SJCRH30 (cell line): ENCODE data around the gene PGRMC2. TPM values are rescaled to one million over a fixed set of nuclear protein-coding genes. Genes with fewer than 3 reads are reported as not detected.

Experiments used
- DNase-seq, 2 experiments: peaks; one replicate each; pipeline ENCODE4 v3.0.0-alpha.2; 2015 to 2020
- H3K27ac ChIP-seq: fragments of 250-450 bp; sonication (Bioruptor Pico); 2 replicates; pipeline ENCODE4 v1.5.1; 2020; ENCODE audit warnings: mild to moderate bottlenecking, moderate library complexity
- H3K27me3 ChIP-seq: fragments of 250-450 bp; sonication (Bioruptor Pico); 2 replicates; pipeline ENCODE4 v1.5.1; 2020; ENCODE audit warnings: mild to moderate bottlenecking, moderate library complexity
- H3K36me3 ChIP-seq: fragments of 250-450 bp; sonication (Bioruptor Pico); 2 replicates; pipeline ENCODE4 v1.5.1; 2020; ENCODE audit warnings: mild to moderate bottlenecking, moderate library complexity
- H3K4me1 ChIP-seq: fragments of 250-450 bp; sonication (Bioruptor Pico); 2 replicates; pipeline ENCODE4 v1.5.1; 2020; ENCODE audit warnings: mild to moderate bottlenecking, moderate library complexity
- H3K4me3 ChIP-seq: fragments of 250-450 bp; sonication (Bioruptor Pico); 2 replicates; pipeline ENCODE4 v1.5.1; 2020; ENCODE audit warnings: mild to moderate bottlenecking, moderate library complexity
- H3K9me3 ChIP-seq: fragments of 250-450 bp; sonication (Bioruptor Pico); replicated peaks from 2 replicates; pipeline ENCODE4 v1.5.1; 2020; ENCODE audit warnings: mild to moderate bottlenecking, moderate library complexity
- total RNA-seq: library from RNA; depleted of rRNA; stranded (reverse); fragments of >200 nt; shearing (Covaris generic); gene quantifications from 2 replicates; pipeline ENCODE4 v1.2.3, GENCODE V29; 2014; rRNA removed

PGRMC2 gene
- total RNA-seq: 17.9 and 20.2 TPM in 2 replicates

GRCh38 chr4:128287141-128287870, at the start of gene PGRMC2:
Gene PGRMC2, minus strand, starts transcription at chr4:128287813. Its CDS starts 23 bp downstream, at chr4:128287790.
- Histone ChIP-seq H3K9me3 (no peaks in the 10 kb centered on the region), H3K4me1 (peaks cover 8% of the 10 kb centered on the region), H3K27me3 (no peaks in the 10 kb centered on the region), H3K4me3 (peak within 1 kb of the TSS; percentile 69), H3K27ac (peak within 1 kb of the TSS; percentile 74), H3K36me3 (peaks cover 13% of the 10 kb centered on the region)
- DNase-seq: peak; percentile 50 to 57

- no peak overlapping the region for H3K27ac ChIP-seq
- H3K4me1 ChIP-seq: peaks cover 11% of the 10 kb centered on the region
- H3K36me3 ChIP-seq: no peaks in the 10 kb centered on the region
- H3K4me3 ChIP-seq: no peak overlapping the region
- no peak for DNase-seq
- H3K27me3 ChIP-seq: no peaks in the 10 kb centered on the region
- no peaks in the 10 kb centered on the region for H3K9me3 ChIP-seq
These were observed 47.9 kb upstream of the PGRMC2 start for GRCh38 chr4:128335541-128335940.

- no peak for DNase-seq
- H3K36me3 ChIP-seq: no peaks in the 10 kb centered on the region
- no peaks in the 10 kb centered on the region for H3K27me3 ChIP-seq
- H3K27ac ChIP-seq: no peak overlapping the region
- H3K4me3 ChIP-seq: no peak overlapping the region
- H3K4me1 ChIP-seq: peaks cover 5% of the 10 kb centered on the region
- H3K9me3 ChIP-seq: no peaks in the 10 kb centered on the region
These were observed 46.6 kb upstream of the PGRMC2 start for GRCh38 chr4:128334256-128334655.

DNA sequence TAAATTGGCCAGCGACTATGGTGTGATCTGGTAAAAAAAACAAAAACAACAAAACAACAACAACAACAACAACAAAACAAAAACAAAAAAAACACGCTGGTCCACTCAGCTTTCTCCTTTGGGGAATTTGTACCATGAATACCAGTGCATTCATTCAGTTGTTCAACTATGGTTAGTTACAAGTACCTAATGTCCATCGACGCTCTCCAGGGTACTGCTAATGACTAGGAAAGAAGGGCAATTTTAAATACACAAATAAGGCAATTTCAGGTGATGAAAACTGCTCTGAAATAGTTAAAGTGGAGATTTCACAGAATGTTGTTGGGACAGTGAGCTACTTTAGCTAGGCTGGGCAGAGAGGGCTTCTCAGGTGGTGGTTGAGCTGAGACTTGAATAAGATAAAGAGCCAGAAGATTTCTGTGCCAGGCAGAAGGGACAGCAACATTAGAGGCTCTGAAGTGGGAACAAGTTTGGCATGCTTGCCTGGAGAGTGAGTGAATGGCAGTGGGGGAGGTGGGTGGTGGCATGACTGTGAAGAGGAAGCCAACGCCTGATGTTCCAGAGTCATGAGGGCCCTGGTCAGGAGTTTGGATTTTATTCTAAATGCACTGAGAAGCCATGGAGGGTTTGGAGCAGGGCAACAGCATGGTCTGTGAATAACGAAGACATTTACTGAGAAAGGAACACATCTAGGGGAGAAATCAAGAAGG, 45.9 kb upstream of the PGRMC2 start:
- Histone ChIP-seq H3K9me3 (no peaks in the 10 kb centered on the region), H3K27ac (no peak overlapping the region), H3K4me3 (no peak overlapping the region), H3K27me3 (no peaks in the 10 kb centered on the region), H3K36me3 (no peaks in the 10 kb centered on the region), H3K4me1 (no peaks in the 10 kb centered on the region)
- DNase-seq: no peak

- Histone ChIP-seq H3K4me3 (no peak overlapping the region), H3K27me3 (no peaks in the 10 kb centered on the region), H3K4me1 (no peaks in the 10 kb centered on the region), H3K9me3 (no peaks in the 10 kb centered on the region), H3K36me3 (no peaks in the 10 kb centered on the region), H3K27ac (no peak overlapping the region)
- DNase-seq: no peak
These were observed 44.5 kb upstream of the PGRMC2 start for GRCh38 chr4:128332081-128332480.

DNA sequence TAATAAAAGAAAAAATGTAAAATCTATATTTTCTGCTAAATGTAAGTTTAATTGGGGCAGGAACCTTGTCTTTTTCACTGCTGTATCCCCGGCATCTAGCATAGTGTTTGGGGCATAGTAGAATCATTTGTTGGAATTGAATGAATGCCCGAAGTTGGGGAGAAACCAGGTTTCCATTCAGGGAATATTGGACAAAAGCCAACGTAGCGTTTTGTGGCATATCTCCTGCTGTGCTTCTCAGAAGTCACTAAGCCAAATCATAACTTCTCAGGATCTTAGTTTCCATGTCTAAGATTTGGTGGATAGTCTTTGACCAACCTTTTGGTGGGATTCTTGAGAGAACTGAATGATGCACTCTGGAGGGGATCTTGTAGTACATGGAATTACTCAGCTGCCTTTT, 42.0 kb upstream of the PGRMC2 start:
- no peaks in the 10 kb centered on the region for H3K9me3 ChIP-seq
- H3K27me3 ChIP-seq: no peaks in the 10 kb centered on the region
- no peak overlapping the region for H3K27ac ChIP-seq

GRCh38 chr4:128328106-128328505, 40.5 kb upstream of the PGRMC2 start:
- DNase-seq: no peak
- Histone ChIP-seq H3K9me3 (no peaks in the 10 kb centered on the region), H3K36me3 (no peaks in the 10 kb centered on the region), H3K27me3 (no peaks in the 10 kb centered on the region), H3K27ac (no peak overlapping the region), H3K4me1 (no peaks in the 10 kb centered on the region; the same call in 1 of the 2 replicates), H3K4me3 (no peak overlapping the region)

More for the DNA sequence above, 42.0 kb upstream of the PGRMC2 start:
- no peaks in the 10 kb centered on the region for H3K36me3 ChIP-seq
- H3K4me1 ChIP-seq: no peaks in the 10 kb centered on the region
- no peak for DNase-seq
- H3K4me3 ChIP-seq: no peak overlapping the region

DNA sequence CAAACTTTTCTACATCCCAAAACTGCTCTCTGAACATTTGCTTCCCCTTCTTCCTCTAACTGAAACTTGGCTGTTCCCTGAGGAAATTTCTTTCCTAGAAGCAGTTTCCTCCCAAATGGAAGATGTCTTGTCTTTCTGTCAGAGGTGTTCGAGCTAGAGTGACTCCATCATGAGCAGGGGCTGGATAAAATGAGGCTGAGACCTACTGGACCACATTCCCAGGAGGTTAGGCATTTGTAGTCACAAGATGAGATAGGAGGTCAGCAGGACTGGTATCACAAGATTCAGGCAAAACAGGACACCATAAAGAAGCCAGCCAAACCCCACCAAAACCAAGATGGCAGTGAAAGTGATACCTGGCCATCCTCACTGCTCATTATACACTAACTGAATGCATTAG, 35.8 kb upstream of the PGRMC2 start:
- no peak overlapping the region for H3K27ac ChIP-seq
- no peaks in the 10 kb centered on the region for H3K27me3 ChIP-seq
- peaks cover 20% of the 10 kb centered on the region; the same call in 1 of the 2 replicates for H3K4me1 ChIP-seq
- H3K4me3 ChIP-seq: no peak overlapping the region
- no peak for DNase-seq
- no peaks in the 10 kb centered on the region for H3K9me3 ChIP-seq
- no peaks in the 10 kb centered on the region for H3K36me3 ChIP-seq

- Histone ChIP-seq H3K4me3 (no peak overlapping the region), H3K4me1 (peaks cover 20% of the 10 kb centered on the region; the same call in 1 of the 2 replicates), H3K36me3 (no peaks in the 10 kb centered on the region), H3K27me3 (no peaks in the 10 kb centered on the region), H3K27ac (no peak overlapping the region), H3K9me3 (no peaks in the 10 kb centered on the region)
- no peak for DNase-seq
These were observed 35.4 kb upstream of the PGRMC2 start for GRCh38 chr4:128322986-128323385.

- no peaks in the 10 kb centered on the region for H3K36me3 ChIP-seq
- H3K4me3 ChIP-seq: no peak overlapping the region
- H3K9me3 ChIP-seq: no peaks in the 10 kb centered on the region
- no peak for DNase-seq
- H3K27me3 ChIP-seq: no peaks in the 10 kb centered on the region
- no peak overlapping the region for H3K27ac ChIP-seq
- peaks cover 20% of the 10 kb centered on the region; the same call in 1 of the 2 replicates for H3K4me1 ChIP-seq
These were observed 34.7 kb upstream of the PGRMC2 start for GRCh38 chr4:128322311-128322710.

DNA sequence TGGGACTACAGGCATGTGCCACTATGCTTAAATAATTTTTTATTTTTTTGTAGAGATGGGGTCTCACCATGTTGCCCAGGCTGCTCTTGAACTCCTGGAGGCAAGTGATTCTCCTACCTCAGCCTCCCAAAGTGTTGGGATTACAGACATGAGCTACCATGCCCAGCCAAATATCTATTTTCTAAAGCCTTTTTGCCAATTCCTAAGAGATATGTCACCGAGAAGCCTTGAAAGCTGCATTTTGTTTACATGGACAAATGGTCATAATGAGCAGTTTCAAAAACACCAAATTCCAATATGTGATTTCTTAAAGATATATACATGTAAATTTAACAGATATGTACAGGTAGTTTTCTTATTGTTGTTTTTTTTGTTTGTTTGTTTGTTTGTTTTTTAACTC, 33.0 kb upstream of the PGRMC2 start:
- DNase-seq: no peak
- Histone ChIP-seq H3K4me1 (peaks cover 20% of the 10 kb centered on the region; the same call in 1 of the 2 replicates), H3K27ac (no peak overlapping the region), H3K9me3 (no peaks in the 10 kb centered on the region), H3K36me3 (no peaks in the 10 kb centered on the region), H3K4me3 (no peak overlapping the region), H3K27me3 (no peaks in the 10 kb centered on the region)

DNA sequence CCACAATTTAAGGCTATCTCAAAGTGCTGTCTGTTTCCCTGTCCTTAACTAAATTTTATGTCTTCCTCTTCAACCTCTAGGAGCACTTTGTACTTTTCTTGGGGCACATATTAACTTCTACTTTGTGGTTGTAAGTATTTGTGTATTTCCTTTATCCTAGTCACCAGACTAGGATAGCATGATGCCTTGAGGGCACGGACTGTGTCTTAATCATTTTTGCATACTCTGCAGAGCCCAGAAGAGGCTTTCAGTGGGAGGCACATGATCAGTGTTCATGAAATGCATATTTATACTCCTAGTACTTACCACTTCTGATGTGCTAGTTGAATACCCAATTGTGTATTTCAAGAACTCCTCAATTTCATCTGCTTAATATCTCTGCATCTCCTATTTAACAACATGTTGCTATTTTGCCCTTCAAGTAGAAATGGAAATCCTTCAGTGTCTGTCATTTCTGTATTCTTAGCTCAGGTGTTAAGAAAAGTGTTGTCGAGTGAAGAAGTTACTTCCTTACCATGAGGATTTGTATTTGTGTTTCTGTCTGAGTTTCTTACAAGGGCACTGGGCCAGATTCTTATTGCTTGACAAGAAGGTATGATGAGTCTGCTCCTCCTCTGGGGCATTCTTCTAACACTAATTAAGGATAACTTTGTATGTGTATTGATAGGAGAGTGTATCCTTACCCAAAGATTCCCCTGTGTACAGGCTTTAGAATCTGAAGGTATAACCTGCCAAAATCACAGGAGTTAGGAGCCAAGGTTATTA, 28.3 kb upstream of the PGRMC2 start:
- DNase-seq: no peak
- no peaks in the 10 kb centered on the region for H3K9me3 ChIP-seq
- H3K27me3 ChIP-seq: no peaks in the 10 kb centered on the region
- no peaks in the 10 kb centered on the region for H3K36me3 ChIP-seq
- peaks cover 1% of the 10 kb centered on the region; the same call in 1 of the 2 replicates for H3K4me1 ChIP-seq
- H3K4me3 ChIP-seq: no peak overlapping the region
- no peak overlapping the region for H3K27ac ChIP-seq

DNA sequence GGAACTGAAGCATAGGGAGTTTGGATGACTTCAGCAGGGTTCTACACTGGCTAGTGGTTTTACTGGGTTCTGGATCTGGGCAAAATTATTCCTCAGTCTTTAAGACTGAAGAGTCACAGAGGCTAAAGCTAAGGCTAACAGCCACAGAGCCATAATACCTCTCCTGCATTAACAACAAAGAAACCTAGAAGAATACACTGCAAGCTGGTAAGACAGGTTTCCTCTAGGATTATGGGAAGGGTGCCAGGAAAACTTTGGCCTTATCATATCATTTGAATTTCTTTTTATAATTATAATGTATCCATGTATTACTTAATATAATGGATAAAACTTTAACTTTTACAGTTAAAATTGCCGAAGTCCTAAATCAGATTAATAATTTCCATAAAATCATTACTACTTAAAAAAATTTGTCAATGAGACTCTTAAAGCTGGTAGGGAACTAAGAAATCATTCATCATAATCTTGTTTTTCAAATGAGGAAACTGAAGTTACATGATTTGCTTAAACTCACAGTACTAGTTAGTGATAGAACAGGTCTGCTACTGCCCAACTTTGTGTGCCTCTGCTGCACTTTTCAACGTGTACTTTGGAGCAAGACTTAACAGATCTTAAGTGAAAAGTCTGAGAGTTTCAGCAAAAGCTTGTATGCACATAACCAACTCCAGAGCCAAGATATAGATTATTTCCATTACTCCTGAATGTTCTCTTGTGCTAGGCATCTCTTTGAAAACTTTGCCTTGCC, 24.2 kb upstream of the PGRMC2 start:
- no peaks in the 10 kb centered on the region for H3K27me3 ChIP-seq
- H3K9me3 ChIP-seq: no peaks in the 10 kb centered on the region
- no peak overlapping the region for H3K4me3 ChIP-seq
- no peaks in the 10 kb centered on the region for H3K36me3 ChIP-seq
- peaks cover 14% of the 10 kb centered on the region for H3K4me1 ChIP-seq
- H3K27ac ChIP-seq: no peak overlapping the region
- DNase-seq: no peak

GRCh38 chr4:128310266-128310697, 22.7 kb upstream of the PGRMC2 start:
- H3K27me3 ChIP-seq: no peaks in the 10 kb centered on the region
- no peaks in the 10 kb centered on the region for H3K36me3 ChIP-seq
- no peak overlapping the region for H3K4me3 ChIP-seq
- DNase-seq: peak; percentile 88 to 94
- peaks cover 14% of the 10 kb centered on the region for H3K4me1 ChIP-seq
- H3K27ac ChIP-seq: no peak overlapping the region
- no peaks in the 10 kb centered on the region for H3K9me3 ChIP-seq
